Pancreas (tissue), 10 donors: ENCODE results near the gene RGL1. TPM values are rescaled to one million over a fixed set of nuclear protein-coding genes. Genes with fewer than 3 reads are reported as not detected.

Experiments used
- ATAC-seq, 4 donors: fragments of 200-7000 bp; cut with Tn5 transposase; one replicate each; pipeline versions ENCODE4 v1.8.0 to v1.9.1; 2020; ENCODE audit warnings: mild to moderate bottlenecking in 4 of 4, moderate library complexity in 4 of 4
- DNase-seq, 6 donors: peaks; one replicate each; pipeline ENCODE4 v3.0.0-alpha.2; 2020
- FAIRE-seq: peaks from 2 replicates; lab custom pipeline; 2012; peaks lifted over from hg19 to GRCh38; lab: Jason Lieb, UNC
- H3K27ac ChIP-seq, 4 donors: fragments of 200-600 bp; sonication (generic); 1 replicate in 3 of 4; 2 replicates in 1 of 4; pipeline versions ENCODE4 v1.5.0 to v1.8.0; 2020
- H3K27me3 ChIP-seq, 4 donors: fragments of 200-600 bp; one replicate each; pipeline ENCODE4 v1.8.0; 2021
- H3K36me3 ChIP-seq, 3 donors: fragments of 200-600 bp; sonication (generic) in 1 of 3; one replicate each; pipeline versions ENCODE4 v1.5.0 to v1.8.0; 2020 to 2021
- H3K4me1 ChIP-seq, 3 donors: fragments of 200-600 bp; one replicate each; pipeline ENCODE4 v1.8.0; 2021
- H3K4me3 ChIP-seq, 4 donors: fragments of 200-600 bp; sonication (generic) in 2 of 4; one replicate each; pipeline versions ENCODE4 v1.5.0 to v1.8.0; 2020 to 2021
- H3K9me3 ChIP-seq, 4 donors: fragments of 200-600 bp; one replicate each; pipeline ENCODE4 v1.8.0; 2021
- CTCF ChIP-seq, 4 donors: fragments of 200-600 bp; sonication (generic) in 3 of 4; IDR thresholded peaks; one replicate each; pipeline versions ENCODE4 v1.5.0 to v1.8.0; 2021; ENCODE audit warnings: antibody characterized with exemption in 4 of 4
- WGBS, 2 donors: extraction: QIAGEN DNeasy Blood & Tissue Kit; methylation state at CpG; one replicate each; pipeline ENCODE4 v1.1.7; 2013; 5-methylcytosine and 5-hydroxymethylcytosine counted together
- intact Hi-C, 3 donors: fragments of 100-400 bp; cut with DNase I; formaldehyde crosslinking; loops; one replicate each; pipeline versions ENCODE4 v1.11.1 to v1.14.2; 2022
- polyA plus RNA-seq, 2 donors: library from polyadenylated mRNA; stranded (reverse); fragments of 200-250 nt; gene quantifications; one replicate each; pipeline ENCODE4 v1.2.3, GENCODE V29; 2013
- total RNA-seq, 6 donors: library from RNA; stranded (reverse); fragmentation: NEBNext Ultra II Directional in 4 of 6; extraction: Animal tissue kit (Norgen Biotek cat#: 25700) in 4 of 6; gene quantifications; one replicate each; pipeline versions ENCODE4 v1.2.1 to v1.2.4, GENCODE V29; 2021 to 2023
- donor health status: healthy with polysubstance abuse.
- donor health status: DM: no; HTN: no; CAD: no; lungs with moderate emphysema.
- donor health status: DM: no; HTN: no; CAD: no.
- donor health status: control.
- donor health status: control.
- donor health status: Bipolar disorder and iron deficiency.
- donor health status: DM: yes; HTN: yes; CAD: no.
- donor health status: DM: no; HTN: no; CAD: no.
- donor health status: DM: no; HTN: no; CAD: no.
- donor health status: DM: yes; HTN: yes; CAD: no.

Gene RGL1
- total and polyA plus RNA-seq, 8 donors: 2.8 to 9.1 (median 5.0) TPM

GRCh38 chr1:183876309-183876708, 71.4 kb downstream of the RGL1 start:
- no peak for TF ChIP-seq CTCF (IDR thresholded peaks at IDR 0.05)
- ATAC-seq (no peak), DNase-seq (no peak), FAIRE-seq (no peak)
- H3K4me3 ChIP-seq: no peak overlapping the region
- H3K27me3 ChIP-seq: no peaks in the 10 kb centered on the region
- intact Hi-C loops: no loop called here
- 60 to 72% methylated on average over 4 of the region's 4 CpGs for WGBS, 2 donors
- H3K4me1 ChIP-seq: peaks cover 0 to 4% (median 0%) of the 10 kb centered on the region in 3 donors
- H3K36me3 ChIP-seq: no peaks in the 10 kb centered on the region
- no peaks in the 10 kb centered on the region for H3K9me3 ChIP-seq
- peak overlapping the region in 2 of 4 donors; percentile 0 to 65 for H3K27ac ChIP-seq

- Histone ChIP-seq H3K4me3 (no peak overlapping the region), H3K9me3 (no peaks in the 10 kb centered on the region), H3K36me3 (no peaks in the 10 kb centered on the region), H3K27ac (peak overlapping the region in 3 of 4 donors; percentile 0 to 65 (median 4)), H3K4me1 (peaks cover 0 to 10% (median 4%) of the 10 kb centered on the region in 3 donors), H3K27me3 (no peaks in the 10 kb centered on the region)
- no peak for TF ChIP-seq CTCF (IDR thresholded peaks at IDR 0.05)
- intact Hi-C loops: no loop called here
- FAIRE-seq: no peak
- 24 to 26% methylated on average over 10 of the region's 10 CpGs for WGBS, 2 donors
- ATAC-seq: peak in 3 of 4 donors; percentile 56 to 78 (median 66)
- peak in 5 of 6 donors; percentile 19 to 60 (median 29) for DNase-seq
Measured at GRCh38 chr1:183877053-183877720, 72.3 kb downstream of the RGL1 start.

- FAIRE-seq: no peak
Measured at GRCh38 chr1:183879494-183879893, 74.6 kb downstream of the RGL1 start.

GRCh38 chr1:183879966-183880365, 75.0 kb downstream of the RGL1 start:
- no peaks in the 10 kb centered on the region for H3K27me3 ChIP-seq
- no peak for FAIRE-seq
- H3K9me3 ChIP-seq: no peaks in the 10 kb centered on the region
- H3K4me3 ChIP-seq: no peak overlapping the region
- peaks cover 0 to 16% (median 4%) of the 10 kb centered on the region in 3 donors for H3K4me1 ChIP-seq
- no peak for TF ChIP-seq CTCF (IDR thresholded peaks at IDR 0.05)
- no peak overlapping the region for H3K27ac ChIP-seq
- intact Hi-C loops: no loop called here
- no peak for DNase-seq
- 71 to 78% methylated on average over 1 of the region's 1 CpG for WGBS, 2 donors
- ATAC-seq: no peak
- no peaks in the 10 kb centered on the region for H3K36me3 ChIP-seq

More at GRCh38 chr1:183879494-183879893, 74.6 kb downstream of the RGL1 start:
- no peaks in the 10 kb centered on the region for H3K27me3 ChIP-seq
- no peak for ATAC-seq
- TF ChIP-seq CTCF (IDR thresholded peaks at IDR 0.05): no peak
- 58 to 90% methylated on average over 2 of the region's 2 CpGs for WGBS, 2 donors
- H3K4me1 ChIP-seq: peaks cover 0 to 16% (median 4%) of the 10 kb centered on the region in 3 donors
- H3K27ac ChIP-seq: no peak overlapping the region
- H3K9me3 ChIP-seq: no peaks in the 10 kb centered on the region
- no peak for DNase-seq
- intact Hi-C loops: no loop called here
- H3K4me3 ChIP-seq: no peak overlapping the region
- H3K36me3 ChIP-seq: no peaks in the 10 kb centered on the region
